Vagina (tissue), 2 donors: ENCODE measurements around the gene TJP1.

ENCODE experiments used
- POLR2A ChIP-seq, 2 donors: fragments of 450-650 bp; IDR thresholded peaks; one replicate each; pipeline ENCODE4 v1.6.1; 2017; ENCODE audit warnings: antibody characterized with exemption in 2 of 2, mild to moderate bottlenecking in 2 of 2, moderate library complexity in 2 of 2
- TF ChIP-seq, protein P1 (sequence below), 3 experiments: fragments of 450-650 bp in 2 of 3; fragments of 200-600 bp in 1 of 3; sonication (generic) in 1 of 3; IDR thresholded peaks; one replicate each; pipeline ENCODE4 v1.5.1; 2017 to 2019; ENCODE audit warnings: antibody characterized with exemption in 3 of 3, mild to moderate bottlenecking in 2 of 3, moderate library complexity in 2 of 3

DNA sequence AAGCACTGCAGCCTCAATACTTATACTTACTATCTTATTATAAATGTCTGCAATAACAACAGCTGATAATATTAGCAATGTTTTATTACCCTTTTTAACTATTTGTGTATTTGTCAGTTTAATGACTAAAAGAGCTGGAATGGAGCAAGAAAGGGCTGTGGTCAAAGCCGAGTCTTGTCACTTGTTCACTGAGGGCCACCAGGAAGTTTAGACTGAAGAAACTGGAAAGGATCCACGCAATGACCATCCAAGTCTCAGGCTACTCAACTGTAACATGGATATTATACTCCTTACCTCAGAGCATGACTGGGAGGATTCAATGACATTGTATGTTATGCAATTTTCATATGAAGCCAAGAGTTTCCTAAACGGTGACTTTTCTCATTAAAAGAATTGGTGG lies 90.4 kb downstream of the TJP1 start:
- TF ChIP-seq, protein P1, sequence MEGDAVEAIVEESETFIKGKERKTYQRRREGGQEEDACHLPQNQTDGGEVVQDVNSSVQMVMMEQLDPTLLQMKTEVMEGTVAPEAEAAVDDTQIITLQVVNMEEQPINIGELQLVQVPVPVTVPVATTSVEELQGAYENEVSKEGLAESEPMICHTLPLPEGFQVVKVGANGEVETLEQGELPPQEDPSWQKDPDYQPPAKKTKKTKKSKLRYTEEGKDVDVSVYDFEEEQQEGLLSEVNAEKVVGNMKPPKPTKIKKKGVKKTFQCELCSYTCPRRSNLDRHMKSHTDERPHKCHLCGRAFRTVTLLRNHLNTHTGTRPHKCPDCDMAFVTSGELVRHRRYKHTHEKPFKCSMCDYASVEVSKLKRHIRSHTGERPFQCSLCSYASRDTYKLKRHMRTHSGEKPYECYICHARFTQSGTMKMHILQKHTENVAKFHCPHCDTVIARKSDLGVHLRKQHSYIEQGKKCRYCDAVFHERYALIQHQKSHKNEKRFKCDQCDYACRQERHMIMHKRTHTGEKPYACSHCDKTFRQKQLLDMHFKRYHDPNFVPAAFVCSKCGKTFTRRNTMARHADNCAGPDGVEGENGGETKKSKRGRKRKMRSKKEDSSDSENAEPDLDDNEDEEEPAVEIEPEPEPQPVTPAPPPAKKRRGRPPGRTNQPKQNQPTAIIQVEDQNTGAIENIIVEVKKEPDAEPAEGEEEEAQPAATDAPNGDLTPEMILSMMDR (IDR thresholded peaks at IDR 0.05), result no peak
- no peak for TF ChIP-seq POLR2A (IDR thresholded peaks at IDR 0.05)
